Liver (tissue), 9 donors: Measurements from ENCODE around the gene DSCAML1. TPM values are rescaled to one million over a fixed set of nuclear protein-coding genes. Genes with fewer than 3 reads are reported as not detected.

Experiments
- DNase-seq: peaks from one replicate; pipeline ENCODE4 v3.0.0-alpha.2; 2017; ENCODE audit warnings: low spot score
- H3K27ac ChIP-seq, 2 donors: one replicate each; pipeline ENCODE4 v1.7.0; 2013; ENCODE audit warnings: inconsistent platforms in 2 of 2, low read length in 2 of 2, control low read depth in 1 of 2, low read depth in 1 of 2, mild to moderate bottlenecking in 1 of 2
- H3K27me3 ChIP-seq, 4 donors: one replicate each; pipeline versions ENCODE4 v1.6.1 to v1.7.0; 2013; ENCODE audit warnings: low read length in 3 of 4, inconsistent platforms in 1 of 4, mild to moderate bottlenecking in 1 of 4, moderate library complexity in 1 of 4; ENCODE audit not compliant: control insufficient read depth in 4 of 4, insufficient read depth in 4 of 4
- H3K36me3 ChIP-seq, 4 donors: one replicate each; pipeline versions ENCODE4 v1.6.1 to v1.7.0; 2013; ENCODE audit warnings: low read length in 3 of 4, mild to moderate bottlenecking in 3 of 4, low read depth in 1 of 4, moderate library complexity in 1 of 4; ENCODE audit not compliant: control insufficient read depth in 4 of 4, insufficient read depth in 3 of 4
- H3K4me1 ChIP-seq, 4 donors: one replicate each; pipeline versions ENCODE4 v1.6.1 to v1.7.0; 2013; ENCODE audit warnings: low read length in 3 of 4, mild to moderate bottlenecking in 3 of 4, moderate library complexity in 1 of 4; ENCODE audit not compliant: control insufficient read depth in 4 of 4, insufficient read depth in 4 of 4
- H3K4me3 ChIP-seq, 3 donors: one replicate each; pipeline versions ENCODE4 v1.6.1 to v1.7.0; 2013; ENCODE audit warnings: low read length in 3 of 3, control low read depth in 1 of 3, low read depth in 1 of 3, mild to moderate bottlenecking in 1 of 3
- H3K9ac ChIP-seq, 2 donors: one replicate each; pipeline ENCODE4 v1.7.0; 2013; ENCODE audit warnings: low read length in 2 of 2, mild to moderate bottlenecking in 2 of 2, moderate library complexity in 2 of 2, control low read depth in 1 of 2, low read depth in 1 of 2
- H3K9me3 ChIP-seq, 4 donors: one replicate each; pipeline versions ENCODE4 v1.6.1 to v1.7.0; 2013; ENCODE audit warnings: low read length in 3 of 4; ENCODE audit not compliant: control insufficient read depth in 4 of 4
- ATF3 ChIP-seq: IDR thresholded peaks from 2 replicates; pipeline ENCODE4 v1.6.1; 2016; ENCODE audit warnings: antibody characterized with exemption
- CTCF ChIP-seq: fragments of 150-350 bp; IDR thresholded peaks from 2 replicates; pipeline ENCODE4 v1.5.1; 2017; ENCODE audit warnings: improper control_type of control experiment, low read depth, low read length; ENCODE audit not compliant: missing input control
- EGR1 ChIP-seq, 2 donors: IDR thresholded peaks; 2 replicates each; pipeline ENCODE4 v1.6.1; 2016 to 2018; ENCODE audit warnings: antibody characterized with exemption in 2 of 2, low read depth in 2 of 2
- FOXA1 ChIP-seq: IDR thresholded peaks from 2 replicates; pipeline ENCODE4 v1.6.1; 2016; ENCODE audit warnings: antibody characterized with exemption
- FOXA2 ChIP-seq: IDR thresholded peaks from 2 replicates; pipeline ENCODE4 v1.6.1; 2016; ENCODE audit warnings: antibody characterized with exemption
- GABPA ChIP-seq, 2 donors: IDR thresholded peaks in 1 of 2; conservative IDR thresholded peaks in 1 of 2; 2 replicates each; pipeline ENCODE4 v1.6.1; 2016; ENCODE audit warnings: antibody characterized with exemption in 2 of 2, mild to moderate bottlenecking in 1 of 2, moderate library complexity in 1 of 2
- HNF4A ChIP-seq, 2 donors: conservative IDR thresholded peaks; 2 replicates each; pipeline ENCODE4 v1.6.1; 2016; ENCODE audit warnings: antibody characterized with exemption in 2 of 2, mild to moderate bottlenecking in 2 of 2
- NR2F2 ChIP-seq: IDR thresholded peaks from 2 replicates; pipeline ENCODE4 v1.6.1; 2016; ENCODE audit warnings: antibody characterized with exemption
- RAD21 ChIP-seq, 2 donors: IDR thresholded peaks; 2 replicates each; pipeline ENCODE4 v1.6.1; 2016; ENCODE audit warnings: antibody characterized with exemption in 2 of 2, mild to moderate bottlenecking in 2 of 2
- REST ChIP-seq: IDR thresholded peaks from 2 replicates; pipeline ENCODE4 v1.6.1; 2016; ENCODE audit warnings: antibody characterized with exemption, mild to moderate bottlenecking
- RXRA ChIP-seq, 2 donors: IDR thresholded peaks; 2 replicates each; pipeline ENCODE4 v1.6.1; 2017 to 2018; ENCODE audit warnings: antibody characterized with exemption in 2 of 2, mild to moderate bottlenecking in 1 of 2
- SP1 ChIP-seq: IDR thresholded peaks from 2 replicates; pipeline ENCODE4 v1.6.1; 2018; ENCODE audit warnings: antibody characterized with exemption, mild to moderate bottlenecking
- TAF1 ChIP-seq: conservative IDR thresholded peaks from 2 replicates; pipeline ENCODE4 v1.6.1; 2016; ENCODE audit warnings: antibody characterized with exemption, mild to moderate bottlenecking
- WGBS: extraction: QIAGEN DNeasy Blood & Tissue Kit; methylation state at CpG from one replicate; pipeline ENCODE4 v1.1.7; 2013; 5-methylcytosine and 5-hydroxymethylcytosine counted together
- polyA plus RNA-seq, 2 donors: library from polyadenylated mRNA; stranded (reverse) in 1 of 2; unstranded in 1 of 2; fragments of 200-250 nt in 1 of 2; fragments of >200 nt in 1 of 2; fragmentation: Nextera tagmentation in 1 of 2; extraction: Ambion mirVana in 1 of 2; gene quantifications; one replicate each; pipeline versions ENCODE4 v1.2.1 to v1.2.3, GENCODE V29; 2013 to 2015
- total RNA-seq, 2 donors: library from RNA; depleted of rRNA; stranded (reverse); fragments of >200 nt; gene quantifications; one replicate each; pipeline ENCODE4 v1.2.3, GENCODE V29; 2014
- donor health status: healthy.
- donor health status: healthy.
- donor health status: healthy.
- donor health status: healthy.
- donor health status: healthy.

The DSCAML1 gene
- total and polyA plus RNA-seq, 4 donors = 0.07 to 0.42 (median 0.20) TPM

- Histone ChIP-seq H3K4me3 (no peak overlapping the region), H3K9me3 (no peaks in the 10 kb centered on the region), H3K27ac (no peak overlapping the region), H3K4me1 (peaks cover 0 to 4% (median under 1%) of the 10 kb centered on the region in 4 donors), H3K27me3 (peaks cover 0 to 6% (median 0%) of the 10 kb centered on the region in 4 donors), H3K9ac (no peak overlapping the region), H3K36me3 (no peaks in the 10 kb centered on the region)
- TF ChIP-seq REST (no peak), FOXA1 (no peak), ATF3 (no peak), FOXA2 (no peak), CTCF (no peak), SP1 (no peak), NR2F2 (no peak), RXRA (IDR thresholded peaks at IDR 0.05) (no peak), EGR1 (IDR thresholded peaks at IDR 0.05; ENCODE audit: low read depth in 2 of 2) (no peak), GABPA (IDR thresholded peaks at IDR 0.05 in 1 of 2, conservative IDR thresholded peaks at IDR 0.05 in 1 of 2) (no peak)
- WGBS = 88% methylated on average over 12 of the region's 12 CpGs
- DNase-seq = no peak
Observed at GRCh38 chr11:117706322-117706814, 90.6 kb downstream of the DSCAML1 start.

- 92% methylated on average over 6 of the region's 6 CpGs for WGBS
- no peak for DNase-seq
- Histone ChIP-seq H3K9me3 (no peaks in the 10 kb centered on the region), H3K9ac (no peak overlapping the region), H3K4me1 (peaks cover 0 to 4% (median under 1%) of the 10 kb centered on the region in 4 donors), H3K36me3 (no peaks in the 10 kb centered on the region), H3K27me3 (peaks cover 0 to 6% (median 0%) of the 10 kb centered on the region in 4 donors), H3K27ac (no peak overlapping the region), H3K4me3 (no peak overlapping the region)
- TF ChIP-seq SP1 (no peak), HNF4A (conservative IDR thresholded peaks at IDR 0.05) (no peak), RAD21 (IDR thresholded peaks at IDR 0.05) (no peak), CTCF (no peak), GABPA (IDR thresholded peaks at IDR 0.05 in 1 of 2, conservative IDR thresholded peaks at IDR 0.05 in 1 of 2) (no peak), TAF1 (no peak), EGR1 (IDR thresholded peaks at IDR 0.05; ENCODE audit: low read depth in 2 of 2) (no peak)
Observed at GRCh38 chr11:117705866-117706265, 91.2 kb downstream of the DSCAML1 start.
